NCI-H2196 treated with DMSO at 0.1 percent for 48 hours (cell line): ENCODE results near the gene TDRKH.

Experiments used
- DNase-seq: peaks from one replicate; lab custom pipeline; 2025; ENCODE audit not compliant: unreplicated experiment; lab: John Stamatoyannopoulos, UW

TDRKH gene, protein sequence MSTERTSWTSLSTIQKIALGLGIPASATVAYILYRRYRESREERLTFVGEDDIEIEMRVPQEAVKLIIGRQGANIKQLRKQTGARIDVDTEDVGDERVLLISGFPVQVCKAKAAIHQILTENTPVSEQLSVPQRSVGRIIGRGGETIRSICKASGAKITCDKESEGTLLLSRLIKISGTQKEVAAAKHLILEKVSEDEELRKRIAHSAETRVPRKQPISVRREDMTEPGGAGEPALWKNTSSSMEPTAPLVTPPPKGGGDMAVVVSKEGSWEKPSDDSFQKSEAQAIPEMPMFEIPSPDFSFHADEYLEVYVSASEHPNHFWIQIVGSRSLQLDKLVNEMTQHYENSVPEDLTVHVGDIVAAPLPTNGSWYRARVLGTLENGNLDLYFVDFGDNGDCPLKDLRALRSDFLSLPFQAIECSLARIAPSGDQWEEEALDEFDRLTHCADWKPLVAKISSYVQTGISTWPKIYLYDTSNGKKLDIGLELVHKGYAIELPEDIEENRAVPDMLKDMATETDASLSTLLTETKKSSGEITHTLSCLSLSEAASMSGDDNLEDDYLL

DNA sequence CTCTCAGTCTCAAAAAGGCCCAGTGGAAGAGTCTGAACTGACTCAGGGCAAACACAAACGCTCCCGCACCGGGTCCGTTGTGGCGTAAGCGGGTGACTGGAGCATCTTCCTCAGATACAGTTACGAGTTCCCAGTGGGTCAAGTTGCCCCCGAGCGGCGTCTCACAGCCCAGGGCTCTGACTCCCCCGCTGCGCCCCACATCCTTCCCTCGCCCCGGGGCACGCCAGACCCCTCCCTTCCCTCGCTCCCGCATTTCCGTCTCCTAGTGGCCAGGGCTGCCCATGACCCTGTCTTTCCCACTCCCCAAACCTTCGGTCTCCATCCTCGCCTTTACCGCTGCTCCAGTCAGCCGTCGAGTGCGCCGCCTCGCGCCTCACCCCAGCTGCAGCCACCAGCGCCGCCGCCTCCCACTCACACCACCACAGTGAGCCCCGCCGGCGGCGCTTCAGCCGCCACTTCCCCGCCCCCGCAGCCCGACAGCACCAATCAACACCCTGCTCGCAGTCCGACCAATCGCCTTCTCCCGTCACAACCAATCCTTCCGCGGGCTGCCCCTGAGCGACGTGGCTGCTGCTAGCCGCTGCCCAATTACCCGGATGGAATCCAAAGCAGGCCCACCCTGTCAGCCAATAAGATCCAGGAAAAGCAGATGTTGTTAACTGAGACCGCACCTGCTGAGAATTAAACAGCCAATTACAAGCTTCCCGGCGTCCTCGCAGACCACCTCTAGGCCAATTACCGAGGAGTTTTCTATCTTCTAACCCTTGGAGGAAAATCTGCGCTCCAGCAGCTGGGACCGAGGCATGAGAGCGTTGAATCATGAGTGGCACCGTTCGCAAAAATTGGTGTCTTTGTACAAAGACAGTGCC, at the start of gene TDRKH:
Gene TDRKH, minus strand, starts transcription at position 430 of the 869 bp plus-strand sequence. CDS start 7,478 bp downstream, outside the sequence.
- DNase-seq, result peak; percentile 99

DNA sequence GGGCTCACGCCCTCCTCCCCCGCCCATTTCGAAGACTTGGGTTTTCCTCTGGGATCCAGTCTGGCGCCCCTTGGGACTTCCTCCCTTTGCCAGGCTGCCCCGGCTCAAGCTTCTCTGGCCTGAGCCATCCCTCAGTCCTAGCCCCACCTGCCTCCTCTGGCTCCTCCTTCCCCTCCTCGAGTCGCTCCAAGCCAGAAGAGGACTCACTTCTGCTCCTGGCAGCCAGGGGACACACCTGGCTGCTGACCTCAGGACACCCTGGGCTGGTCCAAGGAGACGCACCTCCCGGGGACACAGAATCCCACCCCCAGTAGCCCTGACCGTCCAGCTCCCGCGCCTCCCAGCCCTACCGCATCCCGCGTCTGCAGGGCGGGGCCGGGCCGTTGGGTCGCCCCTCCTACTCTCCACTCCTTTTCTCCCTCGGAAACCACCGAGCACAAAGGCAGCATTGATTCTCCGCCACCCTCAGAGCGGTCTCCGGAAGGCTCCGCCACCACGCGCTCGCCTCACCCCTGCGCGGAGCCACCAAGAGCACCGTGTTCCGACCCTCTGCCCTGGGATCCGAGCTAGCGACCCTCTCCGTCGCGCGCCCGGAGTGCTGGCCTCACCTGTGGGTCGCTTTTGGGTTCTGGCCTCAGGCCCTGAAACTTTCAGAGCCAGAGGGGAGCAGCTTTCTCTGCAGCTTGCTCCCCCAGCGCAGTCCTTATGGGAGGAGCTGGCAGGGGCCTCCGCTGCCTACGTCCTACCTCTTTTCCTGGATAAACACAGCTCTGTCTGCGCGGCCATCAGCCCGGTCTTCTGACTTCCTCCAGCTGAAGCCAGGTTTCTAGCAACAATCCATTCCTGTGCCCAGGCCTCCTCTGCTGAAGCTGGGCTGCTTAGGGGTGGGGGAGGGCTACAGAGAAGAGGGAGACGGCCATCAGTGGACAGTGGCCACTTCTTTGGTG, 49.4 kb upstream of the TDRKH start, which contains the start of gene C2CD4D:
Gene C2CD4D, minus strand, starts transcription at position 364 of the 947 bp plus-strand sequence. CDS start 831 bp downstream, outside the sequence.
- peak; percentile 78 for DNase-seq

DNA sequence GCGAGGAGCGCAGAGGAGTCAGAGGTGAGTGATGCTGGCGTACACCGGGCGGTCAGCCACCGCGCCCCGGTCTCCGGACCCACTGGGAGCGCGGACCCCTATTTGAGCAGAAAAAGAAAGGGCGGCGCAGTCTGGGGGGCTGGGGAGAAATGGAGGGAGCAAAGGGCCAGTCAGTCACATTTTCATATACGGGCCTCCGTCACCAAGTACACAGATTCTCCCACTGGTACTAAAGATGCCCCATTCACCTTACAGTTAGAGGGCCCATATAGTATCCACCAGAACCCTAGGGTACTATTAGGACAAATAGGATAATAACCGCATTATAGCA, 48.7 kb upstream of the TDRKH start:
- DNase-seq, result no peak

DNA sequence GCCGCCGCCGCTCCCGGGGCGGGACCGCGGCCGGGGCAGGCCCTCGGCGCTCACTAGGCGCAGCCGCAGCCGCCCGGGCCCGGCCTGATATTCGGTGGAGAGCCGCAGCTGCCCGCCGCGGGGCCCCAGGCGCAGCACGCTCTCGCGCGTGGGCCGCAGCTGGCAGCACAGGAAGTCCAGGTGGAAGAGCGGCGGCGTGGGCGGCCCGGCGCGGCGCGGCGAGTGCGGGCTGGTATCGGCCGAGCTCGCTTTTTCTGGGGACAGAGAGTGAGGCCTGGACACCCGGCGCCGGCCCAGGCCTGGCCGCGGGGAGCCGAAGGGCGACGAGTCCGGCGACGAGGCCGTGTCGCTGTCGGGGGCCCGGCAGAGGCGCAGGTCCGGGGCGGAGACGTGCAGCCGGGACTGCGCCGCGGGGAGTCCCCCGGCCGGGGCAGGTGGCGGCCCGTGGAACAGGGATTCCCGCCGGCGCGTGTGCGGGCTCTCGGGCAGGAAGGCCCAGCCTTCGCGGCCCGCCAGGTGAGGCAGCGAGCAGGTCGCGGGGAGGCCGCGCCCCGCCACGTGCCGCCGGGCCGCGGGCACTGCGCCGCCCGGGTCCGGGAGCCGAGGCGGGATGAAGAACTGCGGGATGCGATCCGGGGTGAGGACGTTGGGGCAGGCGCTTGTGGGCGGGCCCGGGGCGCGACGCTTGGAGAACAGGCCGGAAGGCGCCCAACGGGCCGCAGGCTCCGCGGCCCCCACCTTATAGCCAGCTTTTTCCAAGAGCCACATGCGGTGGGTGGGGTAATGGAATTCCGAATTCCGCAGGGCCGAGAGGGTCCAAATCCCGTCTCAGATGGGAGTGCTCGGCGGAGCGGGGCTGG, 48.2 kb upstream of the TDRKH start:
- DNase-seq, result no peak

DNA sequence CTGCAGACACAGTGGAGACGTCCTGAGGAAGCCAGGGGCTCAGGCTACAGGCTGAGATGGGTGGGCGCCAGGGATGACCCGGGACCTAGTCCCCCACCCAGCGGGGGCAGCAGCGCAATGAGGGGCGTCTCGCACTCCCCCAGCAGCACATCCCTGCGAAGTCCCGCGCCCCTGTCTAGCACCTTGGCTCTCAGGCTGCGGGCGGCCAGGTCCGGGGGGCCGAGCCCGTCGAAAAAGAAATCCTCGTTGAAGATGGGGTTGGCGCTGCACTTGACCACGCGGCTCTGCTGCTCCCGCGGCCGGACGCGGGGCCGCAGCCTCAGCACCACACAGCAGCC, 47.6 kb upstream of the TDRKH start:
- DNase-seq, result no peak

DNA sequence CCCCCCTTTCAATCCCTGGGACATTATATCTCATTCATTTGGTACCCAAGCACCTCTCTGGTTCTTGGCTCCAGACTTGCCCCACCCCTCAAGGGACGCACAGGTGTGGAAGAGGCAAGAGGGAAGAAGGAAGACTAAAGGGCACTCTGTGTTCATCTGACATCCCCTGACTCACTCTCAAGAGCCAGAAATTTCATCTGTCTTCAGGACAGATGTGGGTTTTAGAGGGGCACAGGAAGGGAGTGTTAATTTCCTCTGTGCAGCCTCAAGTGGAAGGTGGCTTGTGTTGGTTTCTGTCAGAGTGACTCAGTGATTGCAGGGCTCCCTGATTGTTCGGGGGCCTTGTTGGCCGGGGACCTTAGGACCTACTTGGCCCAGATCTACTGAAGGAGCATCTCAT, 46.9 kb upstream of the TDRKH start:
- DNase-seq, result no peak

DNA sequence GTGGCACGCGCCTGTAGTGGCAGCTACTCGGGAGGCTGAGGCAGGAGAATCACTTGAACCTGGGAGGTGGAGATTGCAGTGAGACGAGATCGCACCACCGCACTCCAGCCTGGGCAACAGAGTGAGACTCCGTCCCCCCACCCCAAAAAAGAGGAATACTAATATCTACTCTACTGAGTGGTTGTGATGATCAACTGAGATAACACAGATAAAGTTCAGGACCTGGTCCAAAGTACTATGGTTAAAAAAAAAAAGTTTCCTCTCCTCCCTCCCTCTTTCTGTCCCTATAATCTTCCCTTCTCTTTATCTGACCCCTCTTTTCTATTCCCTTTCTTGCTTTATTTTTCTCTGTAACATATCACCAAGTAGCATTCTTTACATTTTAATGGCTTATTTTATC, 45.3 kb upstream of the TDRKH start:
- no peak for DNase-seq

DNA sequence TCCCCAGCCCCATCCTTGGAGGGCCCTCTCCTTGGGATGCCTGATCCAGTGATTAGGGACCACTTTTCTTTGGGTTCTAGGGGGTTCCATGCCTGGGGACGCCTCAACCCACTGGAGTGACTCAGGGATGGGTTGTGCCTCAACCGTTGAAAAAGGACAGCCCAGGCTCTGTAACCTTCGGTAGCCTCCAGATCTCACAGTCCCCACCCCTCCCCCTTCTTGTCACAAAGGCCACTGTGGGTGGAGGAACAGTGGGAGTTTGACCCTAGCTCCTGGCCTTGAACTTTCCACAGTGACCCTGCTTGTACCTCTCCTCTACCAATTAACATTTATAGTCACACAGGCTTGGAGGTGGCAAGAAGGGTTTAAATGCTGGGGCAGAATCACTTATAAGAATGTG, 43.9 kb upstream of the TDRKH start:
- DNase-seq, result no peak

DNA sequence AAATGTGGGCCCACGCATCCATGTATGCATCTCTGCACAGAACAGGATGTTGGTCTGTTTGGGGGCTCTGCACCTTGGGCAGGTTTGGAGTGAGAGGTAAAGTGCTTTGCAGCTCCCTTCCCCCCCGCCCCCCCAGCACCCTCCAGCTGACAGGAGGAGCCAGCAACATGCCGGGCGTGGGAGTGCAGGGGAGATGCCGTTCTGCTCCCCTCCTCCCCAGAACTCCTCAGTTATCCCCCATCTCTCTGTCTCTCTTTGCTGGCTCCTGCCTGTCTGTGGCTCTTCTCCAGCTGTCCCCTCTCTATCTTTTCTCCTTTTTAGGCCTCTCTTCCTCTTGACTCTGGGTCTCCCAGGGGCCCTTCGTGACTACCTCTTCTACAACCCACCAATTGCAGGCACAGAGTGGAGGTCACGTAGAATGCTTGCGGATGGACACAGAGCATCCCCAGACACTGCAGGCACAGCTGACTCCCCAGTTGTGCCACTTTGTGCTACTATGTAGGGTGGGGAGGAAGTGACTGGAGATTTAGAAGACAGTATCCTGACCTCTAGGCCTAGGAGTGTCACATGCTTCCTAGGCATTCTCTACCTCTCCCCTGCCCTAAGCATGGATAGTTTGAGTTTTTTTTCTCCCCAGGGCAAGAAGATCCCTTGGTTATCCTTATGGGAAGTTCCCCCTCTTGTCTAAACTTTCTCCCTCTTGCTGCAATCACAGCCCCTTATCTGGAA, 43.0 kb upstream of the TDRKH start:
- DNase-seq, result no peak

DNA sequence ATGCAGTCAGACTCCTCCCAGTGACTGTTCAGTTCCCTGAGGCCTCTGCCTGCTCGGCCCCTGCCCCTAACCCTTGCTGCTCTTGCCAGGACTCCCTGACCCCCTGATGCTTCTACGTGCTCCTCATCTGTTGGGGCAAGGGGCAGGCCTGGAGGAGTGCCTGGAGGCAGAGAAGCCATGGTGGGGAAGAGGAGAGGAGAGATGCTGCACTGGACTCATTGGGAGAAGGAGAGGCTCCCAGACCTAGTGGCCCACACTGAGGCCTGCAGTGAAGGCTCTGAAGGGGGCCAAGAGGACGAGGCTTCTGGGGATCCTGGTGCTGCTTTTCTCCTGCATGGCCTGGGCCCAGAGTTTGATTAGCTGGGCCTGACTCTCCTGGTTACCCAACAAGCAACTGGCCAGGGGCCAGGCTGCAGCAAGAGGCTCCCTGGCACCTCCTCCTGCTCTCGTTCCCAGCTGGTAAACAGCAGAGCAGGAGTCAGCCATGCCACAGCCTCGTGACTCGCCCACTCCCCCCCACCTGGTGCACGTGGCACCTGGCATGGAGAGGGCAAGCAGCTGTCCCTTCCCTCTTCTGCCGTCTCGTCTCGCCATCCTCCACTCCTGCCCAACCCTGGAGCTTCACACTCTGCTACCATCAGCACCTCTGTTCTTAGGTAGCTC, 42.1 kb upstream of the TDRKH start:
- peak; percentile 97 for DNase-seq

DNA sequence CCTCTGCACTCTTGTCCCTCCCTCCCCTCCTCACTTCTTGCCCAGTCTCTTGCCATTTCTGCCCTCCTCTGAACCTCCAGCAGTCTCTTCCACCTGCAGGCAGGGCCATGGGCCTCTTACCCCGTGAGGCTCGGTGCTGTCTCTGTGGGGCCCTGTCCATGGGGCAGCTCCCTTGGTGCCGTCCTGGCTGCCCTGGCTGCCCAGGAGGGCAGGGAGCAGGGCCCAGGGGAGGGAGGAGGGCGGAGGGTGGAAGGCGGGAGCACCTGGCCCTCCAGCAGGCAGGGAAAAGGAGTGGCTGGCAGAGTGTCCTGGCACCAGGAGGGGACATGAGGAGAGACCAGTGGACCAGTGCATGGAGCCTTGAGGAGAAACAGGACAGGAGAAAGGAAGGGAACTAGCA, 41.3 kb upstream of the TDRKH start, which contains the start of gene RORC:
Gene RORC, minus strand, starts transcription at position 198 of the 400 bp plus-strand sequence. Its CDS starts 38 bp downstream, at position 160.
- DNase-seq, result peak; percentile 76

DNA sequence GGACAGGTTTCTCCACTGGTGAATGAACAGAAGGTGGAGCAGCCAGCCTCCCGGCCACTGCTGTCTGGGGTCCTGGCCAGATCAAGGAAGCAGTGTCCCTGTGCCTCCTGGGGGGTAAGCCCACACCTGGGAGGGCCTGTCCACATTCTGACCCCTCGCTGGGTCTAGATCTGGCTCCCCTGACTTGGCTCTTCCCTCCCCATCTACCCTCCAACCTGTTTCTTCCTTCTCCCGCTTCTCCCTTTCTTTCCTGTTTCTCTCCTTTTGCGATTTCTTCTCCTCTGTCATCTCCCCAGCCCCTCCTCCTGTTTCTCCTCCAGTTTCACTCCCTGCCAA, 40.9 kb upstream of the TDRKH start:
- DNase-seq, result no peak

DNA sequence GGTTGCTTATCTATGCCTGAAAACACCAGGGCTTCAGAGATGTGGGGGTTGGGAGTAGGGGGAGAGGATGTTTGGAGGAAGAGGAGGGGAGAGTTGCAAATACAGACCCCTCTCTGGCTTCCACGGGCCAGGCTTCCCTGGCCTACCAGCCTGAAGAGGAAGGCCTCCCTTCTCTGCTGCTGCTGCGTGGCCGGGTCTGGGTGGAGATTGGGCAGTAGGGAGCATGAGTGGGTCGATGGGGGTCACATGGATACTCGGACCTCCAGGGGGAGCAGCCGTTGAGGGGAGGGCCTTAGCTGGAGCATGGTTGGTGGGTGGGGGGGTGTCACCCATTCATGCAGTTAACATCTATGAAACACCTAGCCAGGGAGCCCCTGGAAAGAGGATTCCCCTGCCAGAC, 39.8 kb upstream of the TDRKH start:
- no peak for DNase-seq

DNA sequence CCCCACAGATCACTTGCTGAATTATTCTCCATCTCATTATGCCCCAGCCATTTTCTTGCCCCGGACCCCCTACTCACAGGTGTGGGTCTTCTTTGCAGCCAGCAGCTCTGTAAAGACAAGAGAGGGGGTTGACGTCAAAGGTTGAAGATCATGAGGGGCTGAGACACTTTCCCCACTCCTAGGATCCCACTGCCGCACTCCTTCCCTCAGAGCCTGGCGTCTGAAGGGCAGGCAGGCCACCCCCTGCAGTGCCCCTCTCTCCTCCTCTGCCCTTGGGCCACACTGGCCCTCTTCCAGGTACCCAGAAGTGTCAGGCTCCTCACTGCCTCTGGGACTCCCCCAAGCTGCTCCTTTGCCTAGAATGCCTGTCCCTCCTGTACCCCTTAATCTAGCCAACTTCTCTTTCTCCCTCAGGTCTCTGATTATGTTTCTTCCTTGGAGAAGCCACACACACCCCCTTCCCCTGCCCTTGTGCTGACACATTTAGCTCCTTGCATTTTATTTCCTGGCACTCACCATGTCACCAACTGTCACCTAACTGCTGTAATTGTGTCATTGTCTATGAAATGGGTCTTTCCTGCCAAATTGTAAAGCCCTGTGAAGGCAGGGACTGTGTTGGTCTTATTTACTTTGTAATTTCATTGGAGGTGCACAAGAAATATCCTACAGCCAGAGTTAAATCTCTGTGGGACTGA, 39.2 kb upstream of the TDRKH start:
- no peak for DNase-seq

DNA sequence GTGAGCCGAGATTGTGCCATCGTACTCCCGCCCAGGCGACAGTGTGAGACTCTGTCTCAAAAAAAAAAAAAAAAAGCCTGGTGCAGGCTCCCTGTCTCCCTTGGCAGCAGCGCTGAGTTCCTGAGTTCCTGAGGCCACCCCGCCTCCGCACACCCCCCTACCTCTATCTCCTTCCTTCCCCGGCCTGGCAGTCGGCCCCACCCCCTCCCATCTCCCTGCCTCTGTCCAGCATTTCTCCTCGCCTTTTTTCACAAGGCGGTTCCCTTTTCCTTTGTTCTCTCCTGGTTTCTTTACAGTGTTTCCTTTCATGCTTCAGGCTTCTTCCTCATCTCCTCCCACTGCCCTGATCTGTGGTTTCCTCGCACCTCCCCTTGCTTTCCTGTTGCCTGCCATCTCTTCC, 38.6 kb upstream of the TDRKH start:
- no peak for DNase-seq

DNA sequence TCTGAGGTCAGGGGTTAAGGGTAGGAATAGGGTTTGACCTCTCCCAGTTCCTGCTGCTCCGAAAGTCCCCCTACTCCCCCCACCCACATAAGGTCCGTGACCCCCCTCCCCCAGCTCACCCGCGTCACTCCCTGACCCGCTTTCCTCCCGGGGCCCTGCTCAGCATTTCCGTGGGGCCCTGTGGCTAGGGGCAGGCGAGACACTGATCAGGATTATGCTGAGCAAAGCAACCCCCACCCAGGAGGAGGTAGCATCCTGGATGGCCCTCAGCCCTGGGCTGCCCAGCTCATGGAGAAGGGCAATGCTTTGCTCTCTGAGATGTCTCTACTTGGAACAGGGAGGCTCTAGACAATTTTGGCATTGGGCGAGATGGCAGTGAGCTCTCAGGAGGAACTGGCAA, 37.6 kb upstream of the TDRKH start:
- no peak for DNase-seq

DNA sequence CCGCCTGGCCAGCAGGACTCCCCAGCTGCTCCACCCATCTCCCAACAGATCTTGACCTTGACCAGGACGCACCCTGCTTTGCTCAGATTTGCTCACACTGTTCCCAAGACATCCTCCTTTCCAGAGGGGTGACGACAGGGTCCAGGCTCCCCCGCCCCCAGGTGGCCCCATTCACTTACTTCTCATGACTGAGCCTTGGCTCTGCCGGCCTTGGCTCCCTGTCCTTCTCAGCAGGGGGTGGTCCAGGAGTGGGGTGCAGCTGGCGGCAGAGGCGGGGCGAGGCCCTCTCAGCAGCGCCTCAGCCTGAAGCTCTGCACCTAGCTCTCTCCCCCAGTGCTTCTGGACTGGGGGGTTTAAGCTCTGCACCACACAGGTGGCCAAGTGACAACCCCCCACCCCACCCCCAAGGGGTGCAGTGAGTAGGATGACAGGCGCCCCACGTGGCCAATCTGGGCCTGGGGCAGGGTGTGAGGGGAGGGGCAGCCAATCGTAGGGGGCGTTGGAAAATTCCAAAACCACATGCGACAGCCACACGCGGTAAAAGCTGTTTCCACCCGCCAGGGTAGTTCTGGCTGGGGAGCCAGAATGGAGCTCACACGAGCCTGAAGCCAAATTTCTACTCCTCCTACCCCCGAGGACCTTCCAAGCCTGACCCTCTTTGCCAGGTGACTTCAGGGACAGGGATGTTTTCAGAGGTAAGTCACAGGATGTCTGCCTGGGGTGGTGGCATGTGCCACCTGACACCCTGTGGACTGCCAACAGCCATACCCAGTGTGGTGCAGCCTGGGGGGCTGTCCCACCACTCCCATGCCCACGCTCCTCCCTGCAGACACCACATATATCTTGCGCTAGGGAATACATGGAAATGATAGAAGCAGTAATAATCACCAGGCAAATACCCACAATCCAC, 35.7 kb upstream of the TDRKH start:
- DNase-seq, result no peak
